GM12891 (cell line): ENCODE measurements around the gene PLK3.

Source experiments
- PAX5 ChIP-seq: IDR thresholded peaks from 2 replicates; pipeline ENCODE4 v1.6.1; 2011; ENCODE audit warnings: low read length, moderate library complexity, mild to moderate bottlenecking; ENCODE audit not compliant: insufficient read depth, severe bottlenecking
- POLR2A ChIP-seq: IDR thresholded peaks from 2 replicates; pipeline ENCODE4 v1.6.1; 2011; ENCODE audit warnings: low read depth, low read length, control low read depth
- POLR2AphosphoS5 ChIP-seq: IDR thresholded peaks from 2 replicates; pipeline ENCODE4 v1.6.1; 2011; ENCODE audit warnings: low read depth, low read length, control low read depth
- SPI1 ChIP-seq: IDR thresholded peaks from 2 replicates; pipeline ENCODE4 v1.6.1; 2011; ENCODE audit warnings: low read depth, low read length, control low read depth
- TAF1 ChIP-seq: IDR thresholded peaks from 2 replicates; pipeline ENCODE4 v1.6.1; 2011; ENCODE audit warnings: low read depth, low read length, control low read depth

DNA sequence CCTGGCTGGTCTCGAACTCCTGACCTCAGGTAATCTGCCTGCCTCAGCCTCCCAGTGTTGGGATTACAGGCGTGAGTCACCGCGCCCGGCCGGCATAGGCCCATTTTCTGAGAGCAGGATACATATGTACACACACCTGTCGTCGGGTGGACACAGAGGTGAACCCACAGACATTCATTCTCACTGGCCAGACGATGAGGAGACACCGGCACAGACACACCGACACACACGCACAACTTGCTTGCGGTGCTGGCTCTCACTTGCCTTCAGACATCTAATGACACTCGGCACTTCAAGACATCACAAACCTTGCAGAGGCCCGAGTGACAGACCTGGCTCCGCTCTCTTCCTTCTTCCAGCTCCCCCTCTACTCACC is 42.3 kb downstream of the PLK3 start:
- no peak for TF ChIP-seq POLR2A
- no peak for TF ChIP-seq POLR2AphosphoS5
- TF ChIP-seq TAF1: no peak
- no peak for TF ChIP-seq SPI1
- no peak for TF ChIP-seq PAX5
